Liver (tissue), 9 donors: ENCODE measurements around the gene IPO9. TPM values are rescaled to one million over a fixed set of nuclear protein-coding genes. Genes with fewer than 3 reads are reported as not detected.

Experiments
- DNase-seq: peaks from one replicate; pipeline ENCODE4 v3.0.0-alpha.2; 2017; ENCODE audit warnings: low spot score
- H3K27ac ChIP-seq, 2 donors: one replicate each; pipeline ENCODE4 v1.7.0; 2013; ENCODE audit warnings: inconsistent platforms in 2 of 2, low read length in 2 of 2, control low read depth in 1 of 2, low read depth in 1 of 2, mild to moderate bottlenecking in 1 of 2
- H3K27me3 ChIP-seq, 4 donors: one replicate each; pipeline versions ENCODE4 v1.6.1 to v1.7.0; 2013; ENCODE audit warnings: low read length in 3 of 4, inconsistent platforms in 1 of 4, mild to moderate bottlenecking in 1 of 4, moderate library complexity in 1 of 4; ENCODE audit not compliant: control insufficient read depth in 4 of 4, insufficient read depth in 4 of 4
- H3K36me3 ChIP-seq, 4 donors: one replicate each; pipeline versions ENCODE4 v1.6.1 to v1.7.0; 2013; ENCODE audit warnings: low read length in 3 of 4, mild to moderate bottlenecking in 3 of 4, low read depth in 1 of 4, moderate library complexity in 1 of 4; ENCODE audit not compliant: control insufficient read depth in 4 of 4, insufficient read depth in 3 of 4
- H3K4me1 ChIP-seq, 4 donors: one replicate each; pipeline versions ENCODE4 v1.6.1 to v1.7.0; 2013; ENCODE audit warnings: low read length in 3 of 4, mild to moderate bottlenecking in 3 of 4, moderate library complexity in 1 of 4; ENCODE audit not compliant: control insufficient read depth in 4 of 4, insufficient read depth in 4 of 4
- H3K4me3 ChIP-seq, 3 donors: one replicate each; pipeline versions ENCODE4 v1.6.1 to v1.7.0; 2013; ENCODE audit warnings: low read length in 3 of 3, control low read depth in 1 of 3, low read depth in 1 of 3, mild to moderate bottlenecking in 1 of 3
- H3K9ac ChIP-seq, 2 donors: one replicate each; pipeline ENCODE4 v1.7.0; 2013; ENCODE audit warnings: low read length in 2 of 2, mild to moderate bottlenecking in 2 of 2, moderate library complexity in 2 of 2, control low read depth in 1 of 2, low read depth in 1 of 2
- H3K9me3 ChIP-seq, 4 donors: one replicate each; pipeline versions ENCODE4 v1.6.1 to v1.7.0; 2013; ENCODE audit warnings: low read length in 3 of 4; ENCODE audit not compliant: control insufficient read depth in 4 of 4
- EGR1 ChIP-seq, 2 donors: IDR thresholded peaks; 2 replicates each; pipeline ENCODE4 v1.6.1; 2016 to 2018; ENCODE audit warnings: antibody characterized with exemption in 2 of 2, low read depth in 2 of 2
- FOXA1 ChIP-seq: IDR thresholded peaks from 2 replicates; pipeline ENCODE4 v1.6.1; 2016; ENCODE audit warnings: antibody characterized with exemption
- FOXA2 ChIP-seq: IDR thresholded peaks from 2 replicates; pipeline ENCODE4 v1.6.1; 2016; ENCODE audit warnings: antibody characterized with exemption
- GABPA ChIP-seq, 2 donors: IDR thresholded peaks in 1 of 2; conservative IDR thresholded peaks in 1 of 2; 2 replicates each; pipeline ENCODE4 v1.6.1; 2016; ENCODE audit warnings: antibody characterized with exemption in 2 of 2, mild to moderate bottlenecking in 1 of 2, moderate library complexity in 1 of 2
- HNF4A ChIP-seq, 2 donors: conservative IDR thresholded peaks; 2 replicates each; pipeline ENCODE4 v1.6.1; 2016; ENCODE audit warnings: antibody characterized with exemption in 2 of 2, mild to moderate bottlenecking in 2 of 2
- HNF4G ChIP-seq: IDR thresholded peaks from 2 replicates; pipeline ENCODE4 v1.6.1; 2016; ENCODE audit warnings: antibody characterized with exemption
- JUND ChIP-seq, 2 donors: IDR thresholded peaks; 2 replicates each; pipeline ENCODE4 v1.6.1; 2016; ENCODE audit warnings: antibody characterized with exemption in 2 of 2
- NR2F2 ChIP-seq: IDR thresholded peaks from 2 replicates; pipeline ENCODE4 v1.6.1; 2016; ENCODE audit warnings: antibody characterized with exemption
- RAD21 ChIP-seq, 2 donors: IDR thresholded peaks; 2 replicates each; pipeline ENCODE4 v1.6.1; 2016; ENCODE audit warnings: antibody characterized with exemption in 2 of 2, mild to moderate bottlenecking in 2 of 2
- RXRA ChIP-seq, 2 donors: IDR thresholded peaks; 2 replicates each; pipeline ENCODE4 v1.6.1; 2017 to 2018; ENCODE audit warnings: antibody characterized with exemption in 2 of 2, mild to moderate bottlenecking in 1 of 2
- SP1 ChIP-seq: IDR thresholded peaks from 2 replicates; pipeline ENCODE4 v1.6.1; 2018; ENCODE audit warnings: antibody characterized with exemption, mild to moderate bottlenecking
- TAF1 ChIP-seq: conservative IDR thresholded peaks from 2 replicates; pipeline ENCODE4 v1.6.1; 2016; ENCODE audit warnings: antibody characterized with exemption, mild to moderate bottlenecking
- YY1 ChIP-seq: IDR thresholded peaks from 2 replicates; pipeline ENCODE4 v1.6.1; 2016; ENCODE audit warnings: antibody characterized with exemption, mild to moderate bottlenecking
- WGBS: extraction: QIAGEN DNeasy Blood & Tissue Kit; methylation state at CpG from one replicate; pipeline ENCODE4 v1.1.7; 2013; 5-methylcytosine and 5-hydroxymethylcytosine counted together
- polyA plus RNA-seq, 2 donors: library from polyadenylated mRNA; stranded (reverse) in 1 of 2; unstranded in 1 of 2; fragments of 200-250 nt in 1 of 2; fragments of >200 nt in 1 of 2; fragmentation: Nextera tagmentation in 1 of 2; extraction: Ambion mirVana in 1 of 2; gene quantifications; one replicate each; pipeline versions ENCODE4 v1.2.1 to v1.2.3, GENCODE V29; 2013 to 2015
- total RNA-seq, 2 donors: library from RNA; depleted of rRNA; stranded (reverse); fragments of >200 nt; gene quantifications; one replicate each; pipeline ENCODE4 v1.2.3, GENCODE V29; 2014
- TF ChIP-seq, protein P1 (sequence below): IDR thresholded peaks from 2 replicates; pipeline ENCODE4 v1.6.1; 2016; ENCODE audit warnings: antibody characterized with exemption, mild to moderate bottlenecking
- TF ChIP-seq, protein P2 (sequence below): IDR thresholded peaks from 2 replicates; pipeline ENCODE4 v1.6.1; 2016; ENCODE audit warnings: antibody characterized with exemption
- TF ChIP-seq, protein P3 (sequence below): fragments of 150-350 bp; IDR thresholded peaks from 2 replicates; pipeline ENCODE4 v1.5.1; 2017; ENCODE audit warnings: improper control_type of control experiment, low read depth, low read length; ENCODE audit not compliant: missing input control
- TF ChIP-seq, protein P4 (sequence below): IDR thresholded peaks from 2 replicates; pipeline ENCODE4 v1.6.1; 2016; ENCODE audit warnings: antibody characterized with exemption
- TF ChIP-seq, protein P5 (sequence below): IDR thresholded peaks from 2 replicates; pipeline ENCODE4 v1.6.1; 2016; ENCODE audit warnings: antibody characterized with exemption
- donor health status: healthy.
- donor health status: healthy.
- donor health status: healthy.
- donor health status: healthy.
- donor health status: healthy.

IPO9 gene
- total and polyA plus RNA-seq, 4 donors = 6.6 to 22.1 (median 13.6) TPM

DNA sequence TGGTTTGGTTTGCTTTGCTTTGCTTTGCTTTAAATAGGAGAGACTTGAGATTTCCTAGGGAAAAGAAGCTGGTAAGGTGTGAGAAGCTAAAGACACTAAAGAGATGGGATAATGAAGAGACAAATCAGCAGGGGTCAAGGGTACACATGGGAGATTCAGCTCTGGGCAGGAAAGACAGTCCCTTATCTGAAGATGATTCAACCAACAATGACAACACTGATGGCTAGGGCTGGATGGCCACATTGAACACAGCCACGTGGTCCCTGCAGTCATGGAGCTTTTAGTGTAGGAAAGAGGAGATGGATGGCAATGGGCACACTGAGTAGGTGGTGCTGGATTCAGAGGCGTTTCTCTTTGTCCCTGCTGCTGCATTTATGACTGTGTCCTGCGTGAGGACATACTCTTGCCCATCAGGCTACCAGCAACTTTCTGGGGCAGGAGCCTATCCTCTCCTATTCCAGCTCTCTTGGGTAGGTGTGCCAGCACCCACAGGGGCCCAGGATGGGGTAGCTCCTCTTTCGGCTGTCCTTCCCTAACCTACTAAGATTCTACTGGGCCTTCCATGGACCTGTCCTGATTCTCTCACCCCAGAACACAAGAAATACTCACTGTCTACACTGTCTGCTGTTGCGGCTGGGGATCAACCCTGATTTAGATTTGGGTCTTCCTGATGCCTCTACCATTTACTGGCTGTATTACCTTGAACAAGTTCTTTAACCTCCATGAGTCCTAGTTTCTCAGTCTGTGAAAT lies 58.3 kb downstream of the IPO9 start:
- no peak for DNase-seq
- H3K4me1 ChIP-seq = peaks cover 8 to 15% (median 12%) of the 10 kb centered on the region in 4 donors
- H3K36me3 ChIP-seq = no peaks in the 10 kb centered on the region
- no peaks in the 10 kb centered on the region for H3K27me3 ChIP-seq
- H3K9ac ChIP-seq = no peak overlapping the region
- no peak overlapping the region for H3K4me3 ChIP-seq
- 85% methylated on average over 5 of the region's 5 CpGs for WGBS
- no peak overlapping the region for H3K27ac ChIP-seq
- TF ChIP-seq TAF1 (no peak), EGR1 (IDR thresholded peaks at IDR 0.05; ENCODE audit: low read depth in 2 of 2) (no peak), JUND (IDR thresholded peaks at IDR 0.05) (no peak), YY1 (no peak), HNF4A (conservative IDR thresholded peaks at IDR 0.05) (no peak), SP1 (no peak), NR2F2 (no peak), FOXA2 (no peak), GABPA (IDR thresholded peaks at IDR 0.05 in 1 of 2, conservative IDR thresholded peaks at IDR 0.05 in 1 of 2) (no peak), FOXA1 (no peak), RAD21 (IDR thresholded peaks at IDR 0.05) (no peak), HNF4G (no peak), RXRA (IDR thresholded peaks at IDR 0.05) (no peak)
- TF ChIP-seq, protein P1, sequence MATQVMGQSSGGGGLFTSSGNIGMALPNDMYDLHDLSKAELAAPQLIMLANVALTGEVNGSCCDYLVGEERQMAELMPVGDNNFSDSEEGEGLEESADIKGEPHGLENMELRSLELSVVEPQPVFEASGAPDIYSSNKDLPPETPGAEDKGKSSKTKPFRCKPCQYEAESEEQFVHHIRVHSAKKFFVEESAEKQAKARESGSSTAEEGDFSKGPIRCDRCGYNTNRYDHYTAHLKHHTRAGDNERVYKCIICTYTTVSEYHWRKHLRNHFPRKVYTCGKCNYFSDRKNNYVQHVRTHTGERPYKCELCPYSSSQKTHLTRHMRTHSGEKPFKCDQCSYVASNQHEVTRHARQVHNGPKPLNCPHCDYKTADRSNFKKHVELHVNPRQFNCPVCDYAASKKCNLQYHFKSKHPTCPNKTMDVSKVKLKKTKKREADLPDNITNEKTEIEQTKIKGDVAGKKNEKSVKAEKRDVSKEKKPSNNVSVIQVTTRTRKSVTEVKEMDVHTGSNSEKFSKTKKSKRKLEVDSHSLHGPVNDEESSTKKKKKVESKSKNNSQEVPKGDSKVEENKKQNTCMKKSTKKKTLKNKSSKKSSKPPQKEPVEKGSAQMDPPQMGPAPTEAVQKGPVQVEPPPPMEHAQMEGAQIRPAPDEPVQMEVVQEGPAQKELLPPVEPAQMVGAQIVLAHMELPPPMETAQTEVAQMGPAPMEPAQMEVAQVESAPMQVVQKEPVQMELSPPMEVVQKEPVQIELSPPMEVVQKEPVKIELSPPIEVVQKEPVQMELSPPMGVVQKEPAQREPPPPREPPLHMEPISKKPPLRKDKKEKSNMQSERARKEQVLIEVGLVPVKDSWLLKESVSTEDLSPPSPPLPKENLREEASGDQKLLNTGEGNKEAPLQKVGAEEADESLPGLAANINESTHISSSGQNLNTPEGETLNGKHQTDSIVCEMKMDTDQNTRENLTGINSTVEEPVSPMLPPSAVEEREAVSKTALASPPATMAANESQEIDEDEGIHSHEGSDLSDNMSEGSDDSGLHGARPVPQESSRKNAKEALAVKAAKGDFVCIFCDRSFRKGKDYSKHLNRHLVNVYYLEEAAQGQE = no peak
- TF ChIP-seq, protein P2, sequence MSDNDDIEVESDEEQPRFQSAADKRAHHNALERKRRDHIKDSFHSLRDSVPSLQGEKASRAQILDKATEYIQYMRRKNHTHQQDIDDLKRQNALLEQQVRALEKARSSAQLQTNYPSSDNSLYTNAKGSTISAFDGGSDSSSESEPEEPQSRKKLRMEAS = no peak
- TF ChIP-seq, protein P3, sequence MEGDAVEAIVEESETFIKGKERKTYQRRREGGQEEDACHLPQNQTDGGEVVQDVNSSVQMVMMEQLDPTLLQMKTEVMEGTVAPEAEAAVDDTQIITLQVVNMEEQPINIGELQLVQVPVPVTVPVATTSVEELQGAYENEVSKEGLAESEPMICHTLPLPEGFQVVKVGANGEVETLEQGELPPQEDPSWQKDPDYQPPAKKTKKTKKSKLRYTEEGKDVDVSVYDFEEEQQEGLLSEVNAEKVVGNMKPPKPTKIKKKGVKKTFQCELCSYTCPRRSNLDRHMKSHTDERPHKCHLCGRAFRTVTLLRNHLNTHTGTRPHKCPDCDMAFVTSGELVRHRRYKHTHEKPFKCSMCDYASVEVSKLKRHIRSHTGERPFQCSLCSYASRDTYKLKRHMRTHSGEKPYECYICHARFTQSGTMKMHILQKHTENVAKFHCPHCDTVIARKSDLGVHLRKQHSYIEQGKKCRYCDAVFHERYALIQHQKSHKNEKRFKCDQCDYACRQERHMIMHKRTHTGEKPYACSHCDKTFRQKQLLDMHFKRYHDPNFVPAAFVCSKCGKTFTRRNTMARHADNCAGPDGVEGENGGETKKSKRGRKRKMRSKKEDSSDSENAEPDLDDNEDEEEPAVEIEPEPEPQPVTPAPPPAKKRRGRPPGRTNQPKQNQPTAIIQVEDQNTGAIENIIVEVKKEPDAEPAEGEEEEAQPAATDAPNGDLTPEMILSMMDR = no peak
- TF ChIP-seq, protein P4, sequence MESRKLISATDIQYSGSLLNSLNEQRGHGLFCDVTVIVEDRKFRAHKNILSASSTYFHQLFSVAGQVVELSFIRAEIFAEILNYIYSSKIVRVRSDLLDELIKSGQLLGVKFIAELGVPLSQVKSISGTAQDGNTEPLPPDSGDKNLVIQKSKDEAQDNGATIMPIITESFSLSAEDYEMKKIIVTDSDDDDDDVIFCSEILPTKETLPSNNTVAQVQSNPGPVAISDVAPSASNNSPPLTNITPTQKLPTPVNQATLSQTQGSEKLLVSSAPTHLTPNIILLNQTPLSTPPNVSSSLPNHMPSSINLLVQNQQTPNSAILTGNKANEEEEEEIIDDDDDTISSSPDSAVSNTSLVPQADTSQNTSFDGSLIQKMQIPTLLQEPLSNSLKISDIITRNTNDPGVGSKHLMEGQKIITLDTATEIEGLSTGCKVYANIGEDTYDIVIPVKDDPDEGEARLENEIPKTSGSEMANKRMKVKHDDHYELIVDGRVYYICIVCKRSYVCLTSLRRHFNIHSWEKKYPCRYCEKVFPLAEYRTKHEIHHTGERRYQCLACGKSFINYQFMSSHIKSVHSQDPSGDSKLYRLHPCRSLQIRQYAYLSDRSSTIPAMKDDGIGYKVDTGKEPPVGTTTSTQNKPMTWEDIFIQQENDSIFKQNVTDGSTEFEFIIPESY = no peak
- TF ChIP-seq, protein P5, sequence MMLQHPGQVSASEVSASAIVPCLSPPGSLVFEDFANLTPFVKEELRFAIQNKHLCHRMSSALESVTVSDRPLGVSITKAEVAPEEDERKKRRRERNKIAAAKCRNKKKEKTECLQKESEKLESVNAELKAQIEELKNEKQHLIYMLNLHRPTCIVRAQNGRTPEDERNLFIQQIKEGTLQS = no peak
- no peaks in the 10 kb centered on the region for H3K9me3 ChIP-seq
